Sigmoid colon (tissue), 4 donors: ENCODE data around the gene HBG2.

Experiments
- POLR2AphosphoS5 ChIP-seq, 4 donors: sonication (generic); formaldehyde crosslinking; IDR thresholded peaks; one replicate each; pipeline ENCODE4 v1.6.1; 2017; ENCODE audit warnings: antibody characterized with exemption in 4 of 4
- TF ChIP-seq, protein P1 (sequence below), 4 experiments: fragments of 450-650 bp in 3 of 4; fragments of 200-600 bp in 1 of 4; IDR thresholded peaks; one replicate each; pipeline ENCODE4 v1.5.1; 2016 to 2019; ENCODE audit warnings: antibody characterized with exemption in 4 of 4, mild to moderate bottlenecking in 3 of 4, moderate library complexity in 2 of 4

DNA sequence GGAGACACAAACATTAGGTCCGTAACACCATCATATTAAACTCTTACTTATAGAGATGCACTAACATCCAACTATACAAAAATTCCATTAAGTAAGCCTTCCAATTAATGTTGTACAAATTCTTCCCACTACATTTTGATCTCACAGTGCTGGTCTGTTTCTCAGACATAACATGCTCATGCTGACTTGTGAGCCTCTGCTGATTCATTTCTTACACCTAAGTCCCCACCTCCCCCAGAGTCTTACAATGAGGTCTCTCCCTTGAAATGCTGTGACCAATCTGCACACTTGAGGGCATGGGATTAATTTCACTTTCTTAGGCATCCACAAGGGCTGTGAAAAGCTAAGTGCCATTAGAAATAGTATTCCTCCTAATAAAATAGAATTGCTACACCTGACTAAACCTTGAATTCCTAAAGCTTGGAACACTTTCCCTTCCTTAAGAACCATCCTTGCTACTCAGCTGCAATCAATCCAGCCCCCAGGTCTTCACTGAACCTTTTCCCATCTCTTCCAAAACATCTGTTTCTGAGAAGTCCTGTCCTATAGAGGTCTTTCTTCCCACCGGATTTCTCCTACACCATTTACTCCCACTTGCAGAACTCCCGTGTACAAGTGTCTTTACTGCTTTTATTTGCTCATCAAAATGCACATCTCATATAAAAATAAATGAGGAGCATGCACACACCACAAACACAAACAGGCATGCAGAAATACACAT is 6.9 kb downstream of the HBG2 start:
- TF ChIP-seq, protein P1, sequence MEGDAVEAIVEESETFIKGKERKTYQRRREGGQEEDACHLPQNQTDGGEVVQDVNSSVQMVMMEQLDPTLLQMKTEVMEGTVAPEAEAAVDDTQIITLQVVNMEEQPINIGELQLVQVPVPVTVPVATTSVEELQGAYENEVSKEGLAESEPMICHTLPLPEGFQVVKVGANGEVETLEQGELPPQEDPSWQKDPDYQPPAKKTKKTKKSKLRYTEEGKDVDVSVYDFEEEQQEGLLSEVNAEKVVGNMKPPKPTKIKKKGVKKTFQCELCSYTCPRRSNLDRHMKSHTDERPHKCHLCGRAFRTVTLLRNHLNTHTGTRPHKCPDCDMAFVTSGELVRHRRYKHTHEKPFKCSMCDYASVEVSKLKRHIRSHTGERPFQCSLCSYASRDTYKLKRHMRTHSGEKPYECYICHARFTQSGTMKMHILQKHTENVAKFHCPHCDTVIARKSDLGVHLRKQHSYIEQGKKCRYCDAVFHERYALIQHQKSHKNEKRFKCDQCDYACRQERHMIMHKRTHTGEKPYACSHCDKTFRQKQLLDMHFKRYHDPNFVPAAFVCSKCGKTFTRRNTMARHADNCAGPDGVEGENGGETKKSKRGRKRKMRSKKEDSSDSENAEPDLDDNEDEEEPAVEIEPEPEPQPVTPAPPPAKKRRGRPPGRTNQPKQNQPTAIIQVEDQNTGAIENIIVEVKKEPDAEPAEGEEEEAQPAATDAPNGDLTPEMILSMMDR (IDR thresholded peaks at IDR 0.05): no peak
- no peak for TF ChIP-seq POLR2AphosphoS5 (IDR thresholded peaks at IDR 0.05)
